Measurements from ENCODE around the gene PDE4D.

Gene PDE4D

GRCh38 chr5:59328709-59329296 lies 564.7 kb downstream of the PDE4D start:
- peaks cover 2% of the 10 kb centered on the region for H3K79me1 ChIP-seq (replicated peaks; ENCODE audit: low read length, poor library complexity, severe bottlenecking)
- H3K4me2 ChIP-seq (ENCODE audit: low read length, poor library complexity, severe bottlenecking) = no peak overlapping the region
- peak overlapping the region in 1 of 2 experiments; percentile 0 for H3K18ac ChIP-seq (ENCODE audit: low read depth in 1 of 2, low read length in 2 of 2)
- H4K8ac ChIP-seq (ENCODE audit: low read length) = no peak overlapping the region
- no peak overlapping the region for H3K27ac ChIP-seq (ENCODE audit: low read length, poor library complexity, severe bottlenecking)
- H4K91ac ChIP-seq (ENCODE audit: low read length) = no peak overlapping the region
- no peak overlapping the region for H2BK5ac ChIP-seq (ENCODE audit: low read depth, low read length, poor library complexity, severe bottlenecking)
- peak; percentile 45 for DNase-seq
- no peak overlapping the region for H3K9ac ChIP-seq (ENCODE audit: low read length)
- H2BK12ac ChIP-seq (ENCODE audit: low read length in 2 of 2) = no peak overlapping the region
- 91% methylated on average over 6 of the region's 6 CpGs for WGBS
- H3K4me3 ChIP-seq (ENCODE audit: insufficient read depth in 1 of 2, low read depth in 1 of 2, low read length in 2 of 2) = no peak overlapping the region
- H2AFZ ChIP-seq (ENCODE audit: low read depth, low read length) = no peak overlapping the region
- H3K4me1 ChIP-seq (ENCODE audit: control insufficient read depth, insufficient read depth, low read depth, low read length) = peaks cover 2% of the 10 kb centered on the region
- no peak overlapping the region for H2BK120ac ChIP-seq (ENCODE audit: low read depth, low read length)
- H3K9me3 ChIP-seq (ENCODE audit: control insufficient read depth, low read length) = no peaks in the 10 kb centered on the region
- no peaks in the 10 kb centered on the region for H3K36me3 ChIP-seq (ENCODE audit: control insufficient read depth in 1 of 2, insufficient read depth in 2 of 2, low read depth in 1 of 2, low read length in 2 of 2)
- H2BK15ac ChIP-seq (ENCODE audit: low read depth, poor library complexity, severe bottlenecking) = no peak overlapping the region
- no peak overlapping the region for H2AK5ac ChIP-seq (ENCODE audit: low read length, severe bottlenecking)
- H3K23ac ChIP-seq (ENCODE audit: low read length in 2 of 2) = no peak overlapping the region
- no peak overlapping the region for H3K4ac ChIP-seq (ENCODE audit: low read depth in 1 of 2, low read length in 2 of 2)
- no peaks in the 10 kb centered on the region for H3K27me3 ChIP-seq (ENCODE audit: control insufficient read depth in 1 of 2, insufficient read depth in 1 of 2, low read length in 2 of 2)
- no peak overlapping the region for H3K14ac ChIP-seq (ENCODE audit: low read length in 2 of 2)

GRCh38 chr5:59327191-59327980 lies 566.1 kb downstream of the PDE4D start:
- Histone ChIP-seq H3K18ac (ENCODE audit: low read depth in 1 of 2, low read length in 2 of 2) (no peak overlapping the region), H3K27ac (ENCODE audit: low read length, poor library complexity, severe bottlenecking) (no peak overlapping the region), H2BK15ac (ENCODE audit: low read depth, poor library complexity, severe bottlenecking) (no peak overlapping the region), H3K4ac (ENCODE audit: low read depth in 1 of 2, low read length in 2 of 2) (no peak overlapping the region), H3K79me1 (replicated peaks; ENCODE audit: low read length, poor library complexity, severe bottlenecking) (peaks cover 2% of the 10 kb centered on the region), H3K27me3 (ENCODE audit: control insufficient read depth in 1 of 2, insufficient read depth in 1 of 2, low read length in 2 of 2) (no peaks in the 10 kb centered on the region), H3K9me3 (ENCODE audit: control insufficient read depth, low read length) (no peaks in the 10 kb centered on the region), H3K4me2 (ENCODE audit: low read length, poor library complexity, severe bottlenecking) (no peak overlapping the region), H2BK5ac (ENCODE audit: low read depth, low read length, poor library complexity, severe bottlenecking) (no peak overlapping the region), H3K4me3 (ENCODE audit: insufficient read depth in 1 of 2, low read depth in 1 of 2, low read length in 2 of 2) (no peak overlapping the region), H4K8ac (ENCODE audit: low read length) (no peak overlapping the region), H3K9ac (ENCODE audit: low read length) (no peak overlapping the region), H3K36me3 (ENCODE audit: control insufficient read depth in 1 of 2, insufficient read depth in 2 of 2, low read depth in 1 of 2, low read length in 2 of 2) (no peaks in the 10 kb centered on the region), H2BK12ac (ENCODE audit: low read length in 2 of 2) (no peak overlapping the region), H4K91ac (ENCODE audit: low read length) (no peak overlapping the region), H3K4me1 (ENCODE audit: control insufficient read depth, insufficient read depth, low read depth, low read length) (peaks cover 2% of the 10 kb centered on the region), H3K23ac (ENCODE audit: low read length in 2 of 2) (no peak overlapping the region), H2AK5ac (ENCODE audit: low read length, severe bottlenecking) (no peak overlapping the region), H2BK120ac (ENCODE audit: low read depth, low read length) (no peak overlapping the region), H3K14ac (ENCODE audit: low read length in 2 of 2) (no peak overlapping the region), H2AFZ (ENCODE audit: low read depth, low read length) (no peak overlapping the region)
- DNase-seq = no peak
- 95% methylated on average over 3 of the region's 4 CpGs for WGBS

GRCh38 chr5:59326596-59326995 lies 566.9 kb downstream of the PDE4D start:
- H3K4ac ChIP-seq (ENCODE audit: low read depth in 1 of 2, low read length in 2 of 2) = no peak overlapping the region
- H2BK120ac ChIP-seq (ENCODE audit: low read depth, low read length) = no peak overlapping the region
- H3K18ac ChIP-seq (ENCODE audit: low read depth in 1 of 2, low read length in 2 of 2) = no peak overlapping the region
- WGBS = 93% methylated on average over 2 of the region's 2 CpGs
- H3K9ac ChIP-seq (ENCODE audit: low read length) = no peak overlapping the region
- H2AK5ac ChIP-seq (ENCODE audit: low read length, severe bottlenecking) = no peak overlapping the region
- DNase-seq = no peak
- no peak overlapping the region for H2BK5ac ChIP-seq (ENCODE audit: low read depth, low read length, poor library complexity, severe bottlenecking)
- H4K91ac ChIP-seq (ENCODE audit: low read length) = no peak overlapping the region
- no peak overlapping the region for H3K27ac ChIP-seq (ENCODE audit: low read length, poor library complexity, severe bottlenecking)
- H3K79me1 ChIP-seq (replicated peaks; ENCODE audit: low read length, poor library complexity, severe bottlenecking) = peaks cover 2% of the 10 kb centered on the region
- H3K9me3 ChIP-seq (ENCODE audit: control insufficient read depth, low read length) = no peaks in the 10 kb centered on the region
- no peak overlapping the region for H3K23ac ChIP-seq (ENCODE audit: low read length in 2 of 2)
- no peaks in the 10 kb centered on the region for H3K27me3 ChIP-seq (ENCODE audit: control insufficient read depth in 1 of 2, insufficient read depth in 1 of 2, low read length in 2 of 2)
- H2BK12ac ChIP-seq (ENCODE audit: low read length in 2 of 2) = no peak overlapping the region
- H3K36me3 ChIP-seq (ENCODE audit: control insufficient read depth in 1 of 2, insufficient read depth in 2 of 2, low read depth in 1 of 2, low read length in 2 of 2) = no peaks in the 10 kb centered on the region
- no peak overlapping the region for H3K14ac ChIP-seq (ENCODE audit: low read length in 2 of 2)
- H2AFZ ChIP-seq (ENCODE audit: low read depth, low read length) = no peak overlapping the region
- H4K8ac ChIP-seq (ENCODE audit: low read length) = no peak overlapping the region
- H2BK15ac ChIP-seq (ENCODE audit: low read depth, poor library complexity, severe bottlenecking) = no peak overlapping the region
- peaks cover 2% of the 10 kb centered on the region for H3K4me1 ChIP-seq (ENCODE audit: control insufficient read depth, insufficient read depth, low read depth, low read length)
- no peak overlapping the region for H3K4me3 ChIP-seq (ENCODE audit: insufficient read depth in 1 of 2, low read depth in 1 of 2, low read length in 2 of 2)
- no peak overlapping the region for H3K4me2 ChIP-seq (ENCODE audit: low read length, poor library complexity, severe bottlenecking)

- no peak overlapping the region for H2BK15ac ChIP-seq (ENCODE audit: low read depth, poor library complexity, severe bottlenecking)
- no peaks in the 10 kb centered on the region for H3K9me3 ChIP-seq (ENCODE audit: control insufficient read depth, low read length)
- no peak overlapping the region for H3K9ac ChIP-seq (ENCODE audit: low read length)
- H2BK5ac ChIP-seq (ENCODE audit: low read depth, low read length, poor library complexity, severe bottlenecking) = no peak overlapping the region
- no peak overlapping the region for H3K27ac ChIP-seq (ENCODE audit: low read length, poor library complexity, severe bottlenecking)
- H4K8ac ChIP-seq (ENCODE audit: low read length) = no peak overlapping the region
- H3K36me3 ChIP-seq (ENCODE audit: control insufficient read depth in 1 of 2, insufficient read depth in 2 of 2, low read depth in 1 of 2, low read length in 2 of 2) = no peaks in the 10 kb centered on the region
- no peak overlapping the region for H2BK120ac ChIP-seq (ENCODE audit: low read depth, low read length)
- H2AFZ ChIP-seq (ENCODE audit: low read depth, low read length) = no peak overlapping the region
- H2AK5ac ChIP-seq (ENCODE audit: low read length, severe bottlenecking) = no peak overlapping the region
- H3K4me2 ChIP-seq (ENCODE audit: low read length, poor library complexity, severe bottlenecking) = no peak overlapping the region
- H2BK12ac ChIP-seq (ENCODE audit: low read length in 2 of 2) = no peak overlapping the region
- no peak overlapping the region for H4K91ac ChIP-seq (ENCODE audit: low read length)
- no peak overlapping the region for H3K18ac ChIP-seq (ENCODE audit: low read depth in 1 of 2, low read length in 2 of 2)
- no CpG with 5 or more reads among the region's 2 CpGs for WGBS
- H3K14ac ChIP-seq (ENCODE audit: low read length in 2 of 2) = no peak overlapping the region
- H3K4me3 ChIP-seq (ENCODE audit: insufficient read depth in 1 of 2, low read depth in 1 of 2, low read length in 2 of 2) = no peak overlapping the region
- H3K4ac ChIP-seq (ENCODE audit: low read depth in 1 of 2, low read length in 2 of 2) = no peak overlapping the region
- H3K79me1 ChIP-seq (replicated peaks; ENCODE audit: low read length, poor library complexity, severe bottlenecking) = peaks cover 2% of the 10 kb centered on the region
- H3K23ac ChIP-seq (ENCODE audit: low read length in 2 of 2) = no peak overlapping the region
- H3K27me3 ChIP-seq (ENCODE audit: control insufficient read depth in 1 of 2, insufficient read depth in 1 of 2, low read length in 2 of 2) = no peaks in the 10 kb centered on the region
- H3K4me1 ChIP-seq (ENCODE audit: control insufficient read depth, insufficient read depth, low read depth, low read length) = peaks cover 2% of the 10 kb centered on the region
- DNase-seq = no peak
These were observed 568.5 kb downstream of the PDE4D start for GRCh38 chr5:59325070-59325469.

Data from mesenchymal stem cell (in vitro differentiated cells and primary cell).